ENCODE results near the gene SRGAP2B. TPM values are rescaled to one million over a fixed set of nuclear protein-coding genes. Genes with fewer than 3 reads are reported as not detected.
"Not testable (repeated sequence)": the region's sequence is repeated elsewhere in the genome, so short reads cannot be mapped to it uniquely, and the experiment has no call there.

Gene SRGAP2B
- total and polyA plus RNA-seq, 2 of the 8 experiments (the other 6 are each of a cell fraction or from before 2014, with no cell fraction given) = 4.9 to 39.5 TPM

DNA sequence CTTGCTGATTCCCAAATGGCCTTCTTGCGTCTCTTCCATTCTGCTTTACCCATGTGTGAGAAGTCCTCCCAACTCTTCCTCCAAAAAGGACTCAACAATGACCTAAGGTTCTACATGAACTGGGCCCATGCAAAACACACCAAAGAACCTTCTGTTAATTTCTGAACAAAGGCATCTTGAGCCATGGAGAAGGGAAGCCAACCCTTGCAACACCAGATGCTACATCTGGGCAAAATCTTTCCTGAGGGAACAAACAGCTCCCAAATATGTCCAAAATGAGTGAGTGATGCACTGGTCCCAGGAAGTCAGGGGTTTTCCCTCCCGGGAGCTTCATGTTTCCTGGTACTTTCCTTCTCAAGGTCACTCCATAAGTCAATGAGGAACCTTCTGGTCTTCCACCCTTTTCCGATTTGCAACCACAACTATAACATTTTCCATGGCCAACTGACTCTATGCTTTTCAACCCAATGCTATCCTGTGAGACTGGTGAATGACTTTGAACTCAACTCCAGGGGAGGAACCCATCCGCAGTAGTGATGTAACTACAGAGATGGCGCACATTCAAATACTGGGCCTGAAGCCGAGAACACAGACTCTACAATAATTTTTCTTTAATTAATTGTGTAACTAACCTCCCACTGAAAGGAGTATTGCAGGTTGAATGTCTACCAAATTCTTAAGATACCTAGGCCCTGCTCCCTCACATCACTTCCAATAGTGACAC, 112.2 kb downstream of the SRGAP2B start:
- H3K9me3 ChIP-seq (ENCODE audit: insufficient read depth in 2 of 2, low read depth in 1 of 2, low read length in 1 of 2); H2BK12ac ChIP-seq (ENCODE audit: low read depth, low read length); H4K20me1 ChIP-seq (replicated peaks in 1 of 2; ENCODE audit: control insufficient read depth in 1 of 2, insufficient read depth in 2 of 2, low read length in 2 of 2); H3K27ac ChIP-seq (ENCODE audit: low read depth, low read length); H3K79me1 ChIP-seq (ENCODE audit: low read depth, low read length); H4K91ac ChIP-seq (replicated peaks; ENCODE audit: insufficient read length, low read length); H3K4me3 ChIP-seq (ENCODE audit: extremely low read depth in 1 of 4, insufficient read depth in 2 of 4, low read depth in 3 of 4, low read length in 4 of 4); H3K4me1 ChIP-seq (replicated peaks in 1 of 4; ENCODE audit: control insufficient read depth in 3 of 4, insufficient read depth in 4 of 4, low read length in 3 of 4); H3K23me2 ChIP-seq (ENCODE audit: low read depth, low read length); H4K5ac ChIP-seq (ENCODE audit: insufficient read length, low read depth, low read length); H3K56ac ChIP-seq (replicated peaks; ENCODE audit: insufficient read length, low read depth, low read length); H2AK5ac ChIP-seq (ENCODE audit: low read depth, low read length); DNase-seq (ENCODE audit: low read depth in 1 of 2, low spot score in 2 of 2); FAIRE-seq; H3K27me3 ChIP-seq (replicated peaks in 1 of 4; ENCODE audit: control insufficient read depth in 3 of 4, extremely low read depth in 1 of 4, insufficient read depth in 3 of 4, low read length in 3 of 4); H3K9ac ChIP-seq (replicated peaks in 1 of 4; ENCODE audit: extremely low read depth in 1 of 4, low read depth in 3 of 4, low read length in 3 of 4); CTCF ChIA-PET (ENCODE audit: partially characterized antibody); H2BK5ac ChIP-seq (ENCODE audit: low read depth, low read length); H3K36me3 ChIP-seq (ENCODE audit: control insufficient read depth in 2 of 4, insufficient read depth in 4 of 4, low read length in 3 of 4); H3K18ac ChIP-seq (ENCODE audit: extremely low read depth, low read length); H2AFZ ChIP-seq (ENCODE audit: low read length); H3K14ac ChIP-seq (ENCODE audit: insufficient read length); H3K23ac ChIP-seq (ENCODE audit: insufficient read length); H2BK15ac ChIP-seq (ENCODE audit: low read length); POLR2A ChIA-PET (ENCODE audit: partially characterized antibody); H3K4ac ChIP-seq (replicated peaks; ENCODE audit: insufficient read length, low read depth, low read length); H4K8ac ChIP-seq (ENCODE audit: extremely low read depth, insufficient read depth, low read length); H3K79me2 ChIP-seq (ENCODE audit: control insufficient read depth in 1 of 2, insufficient read depth in 2 of 2, low read length in 2 of 2); H2BK120ac ChIP-seq (replicated peaks; ENCODE audit: low read depth, low read length); H3K4me2 ChIP-seq (ENCODE audit: insufficient read depth in 1 of 2, low read depth in 2 of 2, low read length in 2 of 2); H2BK20ac ChIP-seq (ENCODE audit: low read length): not testable (repeated sequence)
- 100% methylated on average over 1 of the region's 6 CpGs; no CpG with 5 or more reads in 1 of the 2 experiments for WGBS, 2 experiments (ENCODE audit: extremely low coverage in 1 of 2, insufficient coverage in 1 of 2, insufficient read length in 1 of 2, insufficient replicate concordance in 2 of 2, low coverage in 1 of 2, low lambda C conversion rate in 2 of 2, missing lambda C conversion rate in 1 of 2)

DNA sequence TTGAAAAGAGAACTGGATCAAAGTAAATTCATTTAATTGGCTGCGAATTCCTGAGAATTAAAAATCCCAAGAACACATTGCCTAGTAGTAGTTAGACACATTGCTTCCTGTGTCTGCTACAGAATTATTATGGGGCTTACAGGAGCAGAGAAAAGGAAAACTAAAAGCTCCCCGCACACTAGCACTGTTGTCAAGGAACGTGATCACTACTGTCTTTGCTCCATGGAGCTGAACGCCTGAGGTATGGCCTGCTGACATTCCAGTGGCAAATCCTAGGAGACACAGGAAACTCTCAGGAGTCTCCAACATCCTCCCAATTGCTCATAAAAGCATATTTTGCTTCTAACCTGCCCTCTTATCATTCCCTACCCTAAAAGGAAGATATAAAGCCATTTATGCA, 114.0 kb downstream of the SRGAP2B start:
- H3K18ac ChIP-seq (ENCODE audit: extremely low read depth, low read length); H3K14ac ChIP-seq (ENCODE audit: insufficient read length); H2BK12ac ChIP-seq (ENCODE audit: low read depth, low read length); POLR2A ChIA-PET (ENCODE audit: partially characterized antibody); DNase-seq (ENCODE audit: low read depth in 1 of 2, low spot score in 2 of 2); H3K4me1 ChIP-seq (replicated peaks in 1 of 4; ENCODE audit: control insufficient read depth in 3 of 4, insufficient read depth in 4 of 4, low read length in 3 of 4); H3K36me3 ChIP-seq (ENCODE audit: control insufficient read depth in 2 of 4, insufficient read depth in 4 of 4, low read length in 3 of 4); H3K4me3 ChIP-seq (ENCODE audit: extremely low read depth in 1 of 4, insufficient read depth in 2 of 4, low read depth in 3 of 4, low read length in 4 of 4); H3K23ac ChIP-seq (ENCODE audit: insufficient read length); CTCF ChIA-PET (ENCODE audit: partially characterized antibody); H2AK5ac ChIP-seq (ENCODE audit: low read depth, low read length); H4K8ac ChIP-seq (ENCODE audit: extremely low read depth, insufficient read depth, low read length); H2AFZ ChIP-seq (ENCODE audit: low read length); H3K23me2 ChIP-seq (ENCODE audit: low read depth, low read length); H4K20me1 ChIP-seq (replicated peaks in 1 of 2; ENCODE audit: control insufficient read depth in 1 of 2, insufficient read depth in 2 of 2, low read length in 2 of 2); H4K91ac ChIP-seq (replicated peaks; ENCODE audit: insufficient read length, low read length); H3K27me3 ChIP-seq (replicated peaks in 1 of 4; ENCODE audit: control insufficient read depth in 3 of 4, extremely low read depth in 1 of 4, insufficient read depth in 3 of 4, low read length in 3 of 4); H3K4me2 ChIP-seq (ENCODE audit: insufficient read depth in 1 of 2, low read depth in 2 of 2, low read length in 2 of 2); FAIRE-seq; H4K5ac ChIP-seq (ENCODE audit: insufficient read length, low read depth, low read length); H3K9ac ChIP-seq (replicated peaks in 1 of 4; ENCODE audit: extremely low read depth in 1 of 4, low read depth in 3 of 4, low read length in 3 of 4); H2BK120ac ChIP-seq (replicated peaks; ENCODE audit: low read depth, low read length); H2BK5ac ChIP-seq (ENCODE audit: low read depth, low read length); H3K79me1 ChIP-seq (ENCODE audit: low read depth, low read length); H3K56ac ChIP-seq (replicated peaks; ENCODE audit: insufficient read length, low read depth, low read length); H2BK15ac ChIP-seq (ENCODE audit: low read length); H2BK20ac ChIP-seq (ENCODE audit: low read length); H3K79me2 ChIP-seq (ENCODE audit: control insufficient read depth in 1 of 2, insufficient read depth in 2 of 2, low read length in 2 of 2); H3K4ac ChIP-seq (replicated peaks; ENCODE audit: insufficient read length, low read depth, low read length); H3K9me3 ChIP-seq (ENCODE audit: insufficient read depth in 2 of 2, low read depth in 1 of 2, low read length in 1 of 2); H3K27ac ChIP-seq (ENCODE audit: low read depth, low read length): not testable (repeated sequence)
- WGBS, 2 experiments (ENCODE audit: extremely low coverage in 1 of 2, insufficient coverage in 1 of 2, insufficient read length in 1 of 2, insufficient replicate concordance in 2 of 2, low coverage in 1 of 2, low lambda C conversion rate in 2 of 2, missing lambda C conversion rate in 1 of 2) = 83% methylated on average over 1 of the region's 4 CpGs; no CpG with 5 or more reads in 1 of the 2 experiments
